ENCODE data around the gene POU2F3.

The POU2F3 gene

GRCh38 chr11:120211522-120212258, 28.2 kb upstream of the POU2F3 start:
- no peak for DNase-seq

GRCh38 chr11:120212259-120212878, 27.6 kb upstream of the POU2F3 start:
- DNase-seq = no peak

- no peak for DNase-seq
Observed at GRCh38 chr11:120212926-120213325, 27.0 kb upstream of the POU2F3 start.

GRCh38 chr11:120214581-120214980, 25.4 kb upstream of the POU2F3 start:
- no peak for DNase-seq

GRCh38 chr11:120215634-120216033, 24.3 kb upstream of the POU2F3 start:
- DNase-seq = no peak

GRCh38 chr11:120216426-120217102, 23.4 kb upstream of the POU2F3 start:
- no peak for DNase-seq

GRCh38 chr11:120217526-120217925, 22.4 kb upstream of the POU2F3 start:
- no peak for DNase-seq

- no peak for DNase-seq
Observed at GRCh38 chr11:120217941-120218694, 21.8 kb upstream of the POU2F3 start.

- DNase-seq = no peak
Observed at GRCh38 chr11:120218695-120219033, 21.3 kb upstream of the POU2F3 start.

- no peak for DNase-seq
Observed at GRCh38 chr11:120219232-120219937, 20.6 kb upstream of the POU2F3 start.

GRCh38 chr11:120219938-120220746, 19.8 kb upstream of the POU2F3 start:
- no peak for DNase-seq

- no peak for DNase-seq
Observed at GRCh38 chr11:120220747-120221037, 19.2 kb upstream of the POU2F3 start.

GRCh38 chr11:120221115-120221752, 18.7 kb upstream of the POU2F3 start:
- DNase-seq = no peak

GRCh38 chr11:120222916-120223315, 17.0 kb upstream of the POU2F3 start:
- DNase-seq = no peak

GRCh38 chr11:120223793-120224192, 16.1 kb upstream of the POU2F3 start:
- DNase-seq = no peak

- DNase-seq = no peak
Observed at GRCh38 chr11:120224361-120224760, 15.6 kb upstream of the POU2F3 start.

GRCh38 chr11:120224972-120225909, 14.7 kb upstream of the POU2F3 start:
- no peak for DNase-seq

- DNase-seq = no peak
Observed at GRCh38 chr11:120226242-120226641, 13.7 kb upstream of the POU2F3 start.

- DNase-seq = no peak
Observed at GRCh38 chr11:120226714-120227113, 13.2 kb upstream of the POU2F3 start.

GRCh38 chr11:120227228-120227852, 12.6 kb upstream of the POU2F3 start:
- DNase-seq = no peak
